Measurements from ENCODE around the gene NELFB.

DNA sequence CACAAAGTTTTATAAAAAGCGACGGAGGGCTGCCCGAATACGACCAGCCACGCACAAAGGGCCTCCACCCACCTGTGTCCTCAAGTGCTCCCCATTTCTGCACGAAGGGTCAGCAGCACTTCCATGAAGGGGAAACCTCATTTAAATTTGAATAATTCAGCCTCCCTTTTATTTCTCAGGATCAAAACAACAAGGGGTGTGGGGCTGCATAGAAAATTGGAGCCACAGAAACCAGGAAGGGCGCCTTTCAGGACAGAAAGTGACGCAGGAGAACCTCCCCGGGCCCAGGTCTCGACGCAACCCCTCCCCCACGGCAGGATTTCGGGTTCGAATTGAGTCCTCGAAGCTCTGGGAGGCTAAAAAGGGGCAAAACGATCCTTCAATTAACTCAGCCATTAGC lies 44.8 kb downstream of the NELFB start:
- TF ChIP-seq CTCF (IDR thresholded peaks at IDR 0.05; ENCODE audit: low read depth, low read length) = no peak
- TF ChIP-seq EZH2phosphoT487 (IDR thresholded peaks at IDR 0.05; ENCODE audit: low read depth) = no peak

Measured in OCI-LY3 (cell line).